Mesothelial cell of epicardium (in vitro differentiated cells): ENCODE results near the gene PDGFC. TPM values are rescaled to one million over a fixed set of nuclear protein-coding genes. Genes with fewer than 3 reads are reported as not detected.

Experiments used
- DNase-seq, 2 experiments: peaks; one replicate each; pipeline ENCODE4 v3.0.0; 2021; ENCODE audit warnings: low spot score in 2 of 2; ENCODE audit not compliant: unreplicated experiment in 2 of 2
- H3K27ac Mint-ChIP-seq: 2 replicates; pipeline ENCODE4 v1.8.0; 2021; ENCODE audit warnings: mixed read lengths
- H3K27me3 Mint-ChIP-seq: 2 replicates; pipeline ENCODE4 v1.8.0; 2021; ENCODE audit warnings: low read depth, mixed read lengths
- H3K36me3 Mint-ChIP-seq: 2 replicates; pipeline ENCODE4 v1.8.0; 2021; ENCODE audit warnings: mixed read lengths
- H3K4me1 Mint-ChIP-seq: 2 replicates; pipeline ENCODE4 v1.8.0; 2021; ENCODE audit warnings: mixed read lengths
- H3K4me3 Mint-ChIP-seq: 2 replicates; pipeline ENCODE4 v1.8.0; 2021; ENCODE audit warnings: mild to moderate bottlenecking, moderate library complexity, mixed read lengths
- H3K9me3 Mint-ChIP-seq: 2 replicates; pipeline ENCODE4 v1.8.0; 2021; ENCODE audit warnings: mixed read lengths
- CTCF ChIP-seq: fragments of 200-600 bp; sonication (generic); IDR thresholded peaks from one replicate; pipeline ENCODE4 v1.5.0; 2021; ENCODE audit warnings: antibody characterized with exemption; ENCODE audit not compliant: unreplicated experiment
- total RNA-seq: library from RNA; stranded (reverse); gene quantifications from 3 replicates; pipeline ENCODE4 v1.2.1, GENCODE V29; 2021

PDGFC gene
- total RNA-seq, 1 donor from 2014 or later = 83.5 TPM

GRCh38 chr4:156983366-156983765 lies 11.8 kb upstream of the PDGFC start:
- DNase-seq = no peak
- Mint-ChIP-seq H3K4me3 (no peak overlapping the region), H3K4me1 (peaks cover 19% of the 10 kb centered on the region), H3K27ac (no peak overlapping the region), H3K9me3 (peaks cover 21% of the 10 kb centered on the region), H3K36me3 (peaks cover 1% of the 10 kb centered on the region), H3K27me3 (no peaks in the 10 kb centered on the region)
- no peak for TF ChIP-seq CTCF

DNA sequence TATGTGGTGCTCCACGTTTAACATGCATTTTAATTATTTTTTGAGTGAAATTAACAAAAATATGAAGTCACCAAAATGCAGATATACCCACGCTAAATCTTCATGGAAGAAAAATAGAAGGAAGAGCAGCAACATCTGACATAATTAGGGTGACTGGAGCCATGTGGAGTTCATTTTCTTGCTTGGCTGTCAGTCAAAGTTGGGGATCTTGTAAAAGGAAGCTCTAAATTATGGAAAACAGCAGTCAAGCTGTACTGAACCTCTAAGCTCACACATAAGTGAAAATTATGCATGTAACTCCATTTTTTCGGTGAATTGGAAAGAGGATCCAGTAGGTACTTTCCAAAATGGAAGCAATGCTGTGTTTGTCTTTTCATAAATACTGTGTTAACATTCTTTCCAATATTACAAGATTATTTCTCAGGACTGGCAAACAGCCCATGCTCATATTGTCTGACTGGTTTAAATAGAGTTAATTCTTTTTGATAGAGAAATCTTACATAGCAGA lies 9.7 kb upstream of the PDGFC start:
- peaks cover 7% of the 10 kb centered on the region for H3K9me3 Mint-ChIP-seq
- DNase-seq = no peak
- H3K4me1 Mint-ChIP-seq = peaks cover 33% of the 10 kb centered on the region
- no peak overlapping the region for H3K4me3 Mint-ChIP-seq
- no peak overlapping the region for H3K27ac Mint-ChIP-seq
- no peaks in the 10 kb centered on the region for H3K36me3 Mint-ChIP-seq
- no peaks in the 10 kb centered on the region for H3K27me3 Mint-ChIP-seq
- TF ChIP-seq CTCF = no peak

- DNase-seq = no peak
- peak overlapping the region; percentile 9 for H3K27ac Mint-ChIP-seq
- no peaks in the 10 kb centered on the region for H3K9me3 Mint-ChIP-seq
- H3K27me3 Mint-ChIP-seq = no peaks in the 10 kb centered on the region
- H3K36me3 Mint-ChIP-seq = no peaks in the 10 kb centered on the region
- no peak for TF ChIP-seq CTCF
- H3K4me1 Mint-ChIP-seq = peaks cover 65% of the 10 kb centered on the region
- H3K4me3 Mint-ChIP-seq = no peak overlapping the region
Measured at GRCh38 chr4:156977435-156978160, 6.0 kb upstream of the PDGFC start.

DNA sequence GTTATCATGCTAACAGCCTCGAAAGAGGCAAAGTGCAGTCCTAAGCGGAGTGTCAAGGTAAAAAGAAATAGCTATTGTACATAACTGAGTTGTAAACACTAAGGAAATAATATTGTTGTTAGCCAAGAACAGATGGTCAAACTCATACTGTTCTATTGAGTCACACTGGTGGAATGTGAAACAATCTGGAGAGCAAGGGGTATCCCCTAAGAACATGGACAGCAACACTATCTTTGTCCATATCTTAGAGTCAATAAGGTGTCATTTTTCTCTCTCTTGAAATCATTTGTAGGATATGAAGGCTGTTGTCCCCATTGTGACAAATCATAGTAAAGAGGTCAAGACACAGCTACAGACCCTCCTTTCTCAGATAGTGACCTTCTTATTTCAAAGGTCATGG lies 4.5 kb upstream of the PDGFC start:
- Mint-ChIP-seq H3K4me1 (peaks cover 67% of the 10 kb centered on the region), H3K4me3 (no peak overlapping the region), H3K27me3 (no peaks in the 10 kb centered on the region), H3K36me3 (no peaks in the 10 kb centered on the region), H3K27ac (no peak overlapping the region), H3K9me3 (no peaks in the 10 kb centered on the region)
- no peak for TF ChIP-seq CTCF
- DNase-seq = no peak

- Mint-ChIP-seq H3K9me3 (no peaks in the 10 kb centered on the region), H3K4me3 (no peak overlapping the region), H3K27ac (peak overlapping the region; percentile 20), H3K36me3 (no peaks in the 10 kb centered on the region), H3K27me3 (no peaks in the 10 kb centered on the region), H3K4me1 (peaks cover 64% of the 10 kb centered on the region)
- no peak for DNase-seq
- no peak for TF ChIP-seq CTCF
Measured at GRCh38 chr4:156975686-156976085, 4.1 kb upstream of the PDGFC start.
